Measurements from ENCODE around the gene GLYATL1B.
A peak's percentile ranks its signal among the peaks of the same experiment; 100 is the strongest.
"Not testable (repeated sequence)": the region's sequence is repeated elsewhere in the genome, so short reads cannot be mapped to it uniquely, and the experiment has no call there.

The GLYATL1B gene, protein sequence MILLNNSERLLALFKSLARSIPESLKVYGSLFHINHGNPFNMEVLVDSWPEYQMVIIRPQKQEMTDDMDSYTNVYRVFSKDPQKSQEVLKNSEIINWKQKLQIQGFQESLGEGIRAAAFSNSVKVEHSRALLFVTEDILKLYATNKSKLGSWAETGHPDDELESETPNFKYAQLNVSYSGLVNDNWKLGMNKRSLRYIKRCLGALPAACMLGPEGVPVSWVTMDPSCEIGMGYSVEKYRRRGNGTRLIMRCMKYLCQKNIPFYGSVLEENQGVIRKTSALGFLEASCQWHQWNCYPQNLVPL

DNA sequence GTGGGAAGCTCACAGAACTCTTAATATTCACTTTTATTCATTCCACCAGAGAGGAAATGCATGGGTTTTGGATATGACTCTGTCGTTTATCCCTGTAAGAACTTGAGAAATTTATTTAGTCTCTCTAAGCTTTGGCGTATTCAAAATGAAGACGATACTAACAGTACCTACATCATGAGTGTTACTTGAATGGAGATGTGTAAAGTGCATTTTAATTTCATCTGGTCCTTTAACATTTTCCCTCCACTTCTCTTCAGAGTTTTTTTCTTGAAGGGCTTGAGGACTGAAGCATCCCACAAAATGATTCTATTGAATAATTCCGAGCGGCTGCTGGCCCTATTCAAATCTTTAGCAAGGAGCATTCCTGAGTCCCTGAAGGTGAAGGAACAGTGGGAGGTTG lies at the start of gene GLYATL1B:
TSS of gene GLYATL1B (plus strand) at position 301 of the 400 bp plus-strand sequence. CDS start at position 301, 0 bp downstream.
- not testable (repeated sequence) for DNase-seq

DNA sequence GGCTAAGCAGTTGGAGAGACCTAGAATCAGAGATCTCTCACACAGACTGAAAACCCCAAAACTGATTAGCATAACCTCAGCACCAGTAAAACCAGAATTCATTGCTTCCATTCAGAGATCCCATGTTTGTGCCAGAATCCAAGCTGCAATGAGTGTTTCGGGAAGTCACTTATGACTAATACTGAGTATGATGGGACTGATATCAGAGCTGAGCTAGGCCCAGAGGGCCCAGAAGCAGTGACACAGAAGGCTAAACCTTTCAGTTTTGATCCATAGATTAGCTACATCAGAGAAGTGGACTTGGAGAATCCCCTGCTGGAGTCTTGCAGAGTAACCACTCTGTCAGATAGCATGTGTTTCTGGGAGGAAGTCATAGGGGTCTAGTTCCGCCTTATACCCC lies 49.6 kb upstream of the GLYATL1B start:
- DNase-seq = not testable (repeated sequence)

GRCh38 chr11:59037434-59037833 lies 48.7 kb upstream of the GLYATL1B start:
- not testable (repeated sequence) for DNase-seq

DNA sequence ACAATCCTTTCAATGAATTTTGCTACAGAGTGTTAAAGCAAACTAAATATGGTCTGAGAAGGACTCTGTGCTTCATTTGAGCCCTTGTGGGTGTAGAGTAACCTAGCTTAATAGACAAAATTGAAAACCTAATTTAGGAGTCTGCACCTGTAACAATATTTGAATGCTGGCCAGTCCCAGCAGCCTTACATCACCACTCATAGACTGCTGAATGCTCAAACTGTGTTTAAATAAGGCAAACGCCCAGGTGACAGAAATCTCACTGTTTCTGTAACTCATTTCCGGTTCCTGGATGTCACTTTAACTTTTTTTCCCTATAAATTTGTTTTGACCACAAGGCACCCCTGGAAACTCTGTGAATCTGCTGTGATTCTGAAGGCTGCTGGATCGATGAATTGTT lies 45.5 kb upstream of the GLYATL1B start:
- no peak for DNase-seq

- DNase-seq = not testable (repeated sequence)
These were observed 34.7 kb upstream of the GLYATL1B start for GRCh38 chr11:59051383-59051782.

- not testable (repeated sequence) for DNase-seq
These were observed 33.8 kb upstream of the GLYATL1B start for GRCh38 chr11:59052355-59052754.

DNA sequence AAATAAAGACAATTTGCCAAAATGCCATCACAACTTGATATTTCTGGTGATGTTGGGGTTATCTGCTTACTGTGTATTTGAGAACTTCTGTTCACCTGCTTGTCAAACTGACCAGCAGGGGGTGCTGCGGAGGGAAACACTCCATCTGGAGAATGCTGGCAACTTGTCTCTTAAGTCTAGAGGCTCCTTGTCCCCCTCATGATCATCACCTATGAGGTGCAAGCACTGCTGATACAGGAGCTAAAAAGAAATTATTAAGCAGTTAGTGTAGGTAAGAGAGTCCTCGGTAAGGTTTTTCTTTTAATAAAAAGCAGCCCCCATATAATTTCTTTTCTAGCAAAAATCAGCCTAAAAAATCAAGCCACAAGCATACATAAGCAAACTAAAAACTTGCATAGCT lies 32.7 kb upstream of the GLYATL1B start:
- DNase-seq = peak; percentile 1

GRCh38 chr11:59058120-59059033 lies 27.7 kb upstream of the GLYATL1B start:
- peak; percentile 61 for DNase-seq

DNA sequence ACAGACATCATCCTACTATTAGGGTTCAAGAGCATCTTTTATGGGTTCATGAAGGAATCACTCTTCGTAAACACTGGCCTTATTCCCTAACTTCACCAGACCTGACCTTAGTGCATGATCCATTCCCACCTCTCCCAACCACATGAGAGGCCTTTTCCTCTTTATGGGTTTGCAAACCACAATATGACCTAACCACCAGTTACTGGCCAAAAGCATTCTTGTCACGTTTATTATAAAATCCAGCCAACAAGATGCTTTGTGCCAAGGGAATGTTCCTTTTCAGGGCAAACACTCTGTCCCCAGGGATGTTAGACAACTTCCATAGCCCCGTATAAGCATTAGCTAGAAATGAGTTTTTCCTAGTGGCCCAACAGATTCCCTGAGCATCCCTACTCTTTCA lies 26.0 kb upstream of the GLYATL1B start:
- DNase-seq = not testable (repeated sequence)

GRCh38 chr11:59062602-59063529 lies 23.2 kb upstream of the GLYATL1B start:
- DNase-seq = no peak

- not testable (repeated sequence) for DNase-seq
These were observed 21.9 kb upstream of the GLYATL1B start for GRCh38 chr11:59063996-59064727.

DNA sequence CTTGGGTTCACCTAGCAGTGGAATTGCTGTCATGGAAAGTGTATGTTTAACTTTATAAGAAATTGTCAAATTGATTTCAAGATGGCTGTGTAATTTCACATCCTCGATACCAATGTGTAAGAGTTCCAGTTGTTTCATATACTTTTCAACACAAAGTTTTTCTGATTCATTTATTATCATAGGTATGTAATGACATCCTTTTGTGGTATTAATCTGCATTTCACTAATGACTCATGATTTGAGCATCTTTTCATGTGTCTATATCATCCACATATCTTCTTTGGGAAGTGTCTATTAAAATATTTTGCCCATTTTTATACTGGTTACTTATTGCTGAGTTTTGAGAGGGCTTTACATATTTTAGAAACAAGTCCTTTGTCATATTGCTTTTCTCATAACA lies 17.0 kb upstream of the GLYATL1B start:
- no peak for DNase-seq

DNA sequence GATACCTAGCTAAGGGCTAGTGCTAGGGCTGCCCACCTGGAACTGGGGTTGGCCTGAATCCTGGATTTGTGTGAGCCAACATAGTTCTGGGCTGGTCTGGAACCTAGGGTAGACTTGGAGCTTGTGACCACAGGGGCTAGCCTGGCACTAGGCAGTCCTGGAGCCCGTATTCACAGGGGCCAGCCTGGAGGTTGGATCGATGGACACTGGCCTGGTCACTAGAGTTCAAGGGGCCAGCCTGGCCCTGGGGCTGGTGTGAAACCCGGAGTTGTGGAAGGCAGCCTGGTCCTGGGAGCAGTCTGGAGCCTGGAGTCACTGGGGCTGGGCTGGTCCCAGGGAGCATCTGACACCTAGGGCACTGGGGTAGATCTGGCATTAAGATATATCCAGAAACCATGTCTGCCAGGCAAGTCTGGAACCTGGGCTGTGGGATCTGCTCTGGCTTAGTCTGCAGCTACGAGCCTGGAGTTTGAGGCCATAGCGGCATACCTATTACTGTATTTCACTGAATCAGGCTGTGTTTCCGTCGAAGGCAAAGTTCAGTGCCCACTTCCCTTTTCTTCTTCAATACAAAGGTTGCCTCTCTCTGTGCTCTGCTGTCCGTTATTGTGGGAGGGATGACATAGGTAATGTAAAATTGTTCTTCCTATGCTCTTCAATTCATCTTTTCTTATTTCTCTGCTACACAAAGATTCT lies 9.1 kb upstream of the GLYATL1B start:
- no peak for DNase-seq

DNA sequence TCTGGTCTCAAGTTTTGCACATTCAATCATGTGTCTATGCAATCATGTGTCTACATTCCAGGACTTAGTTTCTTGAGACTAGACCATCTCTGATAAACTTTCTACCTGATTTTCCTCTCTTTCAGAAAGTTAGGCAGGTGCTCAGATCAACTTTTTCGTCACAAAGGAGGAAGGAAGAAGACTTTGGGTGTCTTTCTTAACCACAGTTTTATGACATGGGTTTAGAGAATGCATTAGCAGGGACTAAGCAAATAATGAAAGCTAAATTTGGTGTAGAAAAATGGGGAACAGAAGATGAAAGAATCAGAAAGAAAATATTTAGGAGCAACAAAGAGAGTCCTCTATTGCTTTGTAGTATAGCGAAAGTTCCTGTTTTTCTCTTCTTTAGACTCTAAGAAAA lies 7.7 kb upstream of the GLYATL1B start:
- DNase-seq = no peak

- no peak for DNase-seq
These were observed 7.0 kb upstream of the GLYATL1B start for GRCh38 chr11:59079086-59079485.

DNA sequence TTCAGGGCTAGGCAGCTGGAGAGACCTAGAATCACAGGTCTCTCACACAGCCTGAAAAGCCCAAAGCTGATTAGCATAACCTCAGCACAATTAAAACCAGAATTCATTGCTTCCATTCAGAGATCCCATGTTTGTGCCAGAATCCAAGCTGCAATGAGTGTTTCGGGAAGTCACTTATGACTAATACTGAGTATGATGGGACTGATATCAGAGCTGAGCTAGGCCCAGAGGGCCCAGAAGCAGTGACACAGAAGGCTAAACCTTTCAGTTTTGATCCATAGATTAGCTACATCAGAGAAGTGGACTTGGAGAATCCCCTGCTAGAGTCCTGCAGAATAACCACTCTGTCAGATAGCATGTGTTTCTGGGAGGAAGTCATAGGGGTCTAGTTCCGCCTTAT lies 5.7 kb upstream of the GLYATL1B start:
- DNase-seq = not testable (repeated sequence)

- DNase-seq = not testable (repeated sequence)
These were observed 4.6 kb upstream of the GLYATL1B start for GRCh38 chr11:59081430-59082020.

GRCh38 chr11:59088162-59088561 lies 2.1 kb downstream of the GLYATL1B start:
- DNase-seq = no peak

- not testable (repeated sequence) for DNase-seq
These were observed 7.5 kb downstream of the GLYATL1B start for GRCh38 chr11:59093576-59093975.

- DNase-seq = not testable (repeated sequence)
These were observed 9.1 kb downstream of the GLYATL1B start for GRCh38 chr11:59095225-59095624.
